Left renal pelvis (tissue), 4 donors: Measurements from ENCODE around the gene AUH. TPM values are rescaled to one million over a fixed set of nuclear protein-coding genes. Genes with fewer than 3 reads are reported as not detected.

Experiments used
- DNase-seq, 4 donors: peaks; one replicate each; pipeline ENCODE4 v3.0.0-alpha.2; 2013; ENCODE audit warnings: low read depth in 4 of 4, low spot score in 3 of 4
- polyA plus RNA-seq, 4 donors: library from polyadenylated mRNA; unstranded; fragments of 120-200 nt; gene quantifications; one replicate each; pipeline ENCODE4 v1.2.1, GENCODE V29; 2013; ENCODE audit not compliant: insufficient read length in 4 of 4

The AUH gene
- polyA plus RNA-seq, 4 donors: 22.5 to 53.1 (median 43.3) TPM

- DNase-seq: no peak
Measured at GRCh38 chr9:91301161-91301560, 60.6 kb downstream of the AUH start.

GRCh38 chr9:91298311-91298710 is 63.4 kb downstream of the AUH start:
- no peak for DNase-seq

GRCh38 chr9:91297306-91297705 is 64.4 kb downstream of the AUH start:
- no peak for DNase-seq

GRCh38 chr9:91296354-91296753 is 65.4 kb downstream of the AUH start:
- DNase-seq: no peak

GRCh38 chr9:91295357-91295756 is 66.4 kb downstream of the AUH start:
- no peak for DNase-seq

- no peak for DNase-seq
Measured at GRCh38 chr9:91291866-91292265, 69.9 kb downstream of the AUH start.

GRCh38 chr9:91289244-91289643 is 72.5 kb downstream of the AUH start:
- no peak for DNase-seq

- DNase-seq: no peak
Measured at GRCh38 chr9:91285729-91286353, 75.9 kb downstream of the AUH start.

GRCh38 chr9:91282292-91282691 is 79.4 kb downstream of the AUH start:
- no peak for DNase-seq

- DNase-seq: no peak
Measured at GRCh38 chr9:91279296-91280204, 82.2 kb downstream of the AUH start.

- DNase-seq: no peak
Measured at GRCh38 chr9:91276513-91276912, 85.2 kb downstream of the AUH start.

- no peak for DNase-seq
Measured at GRCh38 chr9:91275655-91276054, 86.1 kb downstream of the AUH start.

- DNase-seq: no peak
Measured at GRCh38 chr9:91274949-91275492, 86.7 kb downstream of the AUH start.

GRCh38 chr9:91273853-91274552 is 87.7 kb downstream of the AUH start:
- DNase-seq: no peak

GRCh38 chr9:91271156-91271555 is 90.6 kb downstream of the AUH start:
- no peak for DNase-seq

- DNase-seq: no peak
Measured at GRCh38 chr9:91269907-91270491, 91.7 kb downstream of the AUH start.

GRCh38 chr9:91266448-91266847 is 95.3 kb downstream of the AUH start:
- no peak for DNase-seq

- DNase-seq: no peak
Measured at GRCh38 chr9:91265514-91265913, 96.2 kb downstream of the AUH start.

- no peak for DNase-seq
Measured at GRCh38 chr9:91261417-91261816, 100.3 kb downstream of the AUH start.

GRCh38 chr9:91259162-91259561 is 102.6 kb downstream of the AUH start:
- DNase-seq: no peak

- no peak for DNase-seq
Measured at GRCh38 chr9:91258451-91258850, 103.3 kb downstream of the AUH start.
